Umbilical cord (tissue), 2 donors: Measurements from ENCODE around the gene ZNF581. TPM values are rescaled to one million over a fixed set of nuclear protein-coding genes. Genes with fewer than 3 reads are reported as not detected.
A peak's percentile ranks its signal among the peaks of the same experiment; 100 is the strongest.

Experiments
- DNase-seq: peaks from one replicate; pipeline ENCODE4 v3.0.0-alpha.2; 2015; ENCODE audit warnings: low spot score
- total RNA-seq: library from RNA; depleted of rRNA; stranded (reverse); fragments of >200 nt; gene quantifications from one replicate; pipeline ENCODE4 v1.2.3, GENCODE V29; 2014; ENCODE audit warnings: low replicate concordance; ENCODE audit not compliant: insufficient read depth

The ZNF581 gene
- total RNA-seq = 20.0 TPM

GRCh38 chr19:55643003-55643886, at the start of gene ZNF581:
Gene ZNF581 (plus strand): TSS chr19:55643649. CDS start chr19:55644572, 923 bp downstream.
- DNase-seq = peak; percentile 79

- DNase-seq = no peak
Measured at GRCh38 chr19:55594996-55595545, 48.4 kb upstream of the ZNF581 start.

GRCh38 chr19:55596304-55596703, 47.1 kb upstream of the ZNF581 start:
- no peak for DNase-seq

- DNase-seq = no peak
Measured at GRCh38 chr19:55597501-55597921, 45.9 kb upstream of the ZNF581 start.

GRCh38 chr19:55598034-55598433, 45.4 kb upstream of the ZNF581 start:
- no peak for DNase-seq

GRCh38 chr19:55598719-55599467, 44.6 kb upstream of the ZNF581 start:
- DNase-seq = peak; percentile 90

GRCh38 chr19:55599468-55599841, 44.0 kb upstream of the ZNF581 start, which contains the start of gene FIZ1:
Gene FIZ1 (minus strand): TSS chr19:55599517. CDS start chr19:55597865, 1,652 bp downstream.
- peak; percentile 100 for DNase-seq

GRCh38 chr19:55599842-55600661, 43.4 kb upstream of the ZNF581 start, which contains the start of gene ZNF524:
Gene ZNF524 (plus strand): TSS chr19:55600288. CDS start chr19:55602113, 1,825 bp downstream.
- peak; percentile 98 for DNase-seq

- DNase-seq = no peak
Measured at GRCh38 chr19:55600662-55601028, 42.8 kb upstream of the ZNF581 start.

GRCh38 chr19:55601084-55601483, 42.4 kb upstream of the ZNF581 start:
- peak; percentile 34 for DNase-seq

- no peak for DNase-seq
Measured at GRCh38 chr19:55602104-55603001, 41.1 kb upstream of the ZNF581 start.

GRCh38 chr19:55603115-55603514, 40.3 kb upstream of the ZNF581 start:
- DNase-seq = no peak

- no peak for DNase-seq
Measured at GRCh38 chr19:55603581-55604292, 39.7 kb upstream of the ZNF581 start.

GRCh38 chr19:55605207-55605636, 38.2 kb upstream of the ZNF581 start:
- peak; percentile 99 for DNase-seq

GRCh38 chr19:55605637-55606470, 37.6 kb upstream of the ZNF581 start, which contains the start of gene ZNF865:
Gene ZNF865 (plus strand): TSS chr19:55605647. CDS start chr19:55613619, 7,972 bp downstream.
- peak; percentile 88 for DNase-seq

GRCh38 chr19:55606471-55606787, 37.0 kb upstream of the ZNF581 start:
- no peak for DNase-seq

- DNase-seq = no peak
Measured at GRCh38 chr19:55606817-55607216, 36.6 kb upstream of the ZNF581 start.

GRCh38 chr19:55609326-55609725, 34.1 kb upstream of the ZNF581 start:
- DNase-seq = no peak
